HG03045 (cell line): Measurements from ENCODE around the gene GRAPL.
A peak's percentile ranks its signal among the peaks of the same experiment; 100 is the strongest.
"Not testable (repeated sequence)": the region's sequence is repeated elsewhere in the genome, so short reads cannot be mapped to it uniquely, and the experiment has no call there.

ENCODE experiments used
- ATAC-seq: cut with Tn5 transposase; IDR thresholded peaks from one replicate; pipeline ENCODE4 v1.9.1; 2021; ENCODE audit warnings: mild to moderate bottlenecking, moderate library complexity; ENCODE audit not compliant: unreplicated experiment

GRAPL gene

GRCh38 chr17:19136138-19136537 is 8.7 kb downstream of the GRAPL start:
- ATAC-seq: not testable (repeated sequence)

- ATAC-seq: not testable (repeated sequence)
These were observed 9.2 kb downstream of the GRAPL start for GRCh38 chr17:19136605-19137004.

GRCh38 chr17:19137959-19138358 is 10.6 kb downstream of the GRAPL start:
- not testable (repeated sequence) for ATAC-seq

- not testable (repeated sequence) for ATAC-seq
These were observed 14.2 kb downstream of the GRAPL start for GRCh38 chr17:19141366-19142155.

GRCh38 chr17:19142419-19142818 is 15.0 kb downstream of the GRAPL start:
- not testable (repeated sequence) for ATAC-seq

GRCh38 chr17:19143097-19143777 is 15.8 kb downstream of the GRAPL start:
- not testable (repeated sequence) for ATAC-seq

- not testable (repeated sequence) for ATAC-seq
These were observed 17.0 kb downstream of the GRAPL start for GRCh38 chr17:19144373-19144772.

- not testable (repeated sequence) for ATAC-seq
These were observed 18.1 kb downstream of the GRAPL start for GRCh38 chr17:19145471-19145870.

GRCh38 chr17:19150678-19151615 is 23.6 kb downstream of the GRAPL start:
- not testable (repeated sequence) for ATAC-seq

GRCh38 chr17:19157628-19158027 is 30.2 kb downstream of the GRAPL start:
- not testable (repeated sequence) for ATAC-seq

- ATAC-seq: not testable (repeated sequence)
These were observed 31.1 kb downstream of the GRAPL start for GRCh38 chr17:19158478-19158877.

GRCh38 chr17:19158938-19159337 is 31.5 kb downstream of the GRAPL start:
- not testable (repeated sequence) for ATAC-seq

- not testable (repeated sequence) for ATAC-seq
These were observed 34.1 kb downstream of the GRAPL start for GRCh38 chr17:19161308-19162107.

- not testable (repeated sequence) for ATAC-seq
These were observed 35.2 kb downstream of the GRAPL start for GRCh38 chr17:19162384-19163216.

GRCh38 chr17:19174422-19174821 is 47.0 kb downstream of the GRAPL start:
- not testable (repeated sequence) for ATAC-seq

- ATAC-seq: not testable (repeated sequence)
These were observed 48.0 kb downstream of the GRAPL start for GRCh38 chr17:19175410-19175809.

- ATAC-seq: peak; percentile 86
These were observed 53.9 kb downstream of the GRAPL start for GRCh38 chr17:19181040-19181875.
